Progenitor cell of endocrine pancreas (in vitro differentiated cells): Measurements from ENCODE around the gene MAP7D1. TPM values are rescaled to one million over a fixed set of nuclear protein-coding genes. Genes with fewer than 3 reads are reported as not detected.
"Not testable (repeated sequence)": the region's sequence is repeated elsewhere in the genome, so short reads cannot be mapped to it uniquely, and the experiment has no call there.

Source experiments
- DNase-seq: peaks from one replicate; pipeline ENCODE4 v3.0.0; 2021; ENCODE audit warnings: low spot score; ENCODE audit not compliant: unreplicated experiment
- H3K27ac Mint-ChIP-seq: 2 replicates; pipeline ENCODE4 v1.8.0; 2021; ENCODE audit warnings: mild to moderate bottlenecking, moderate library complexity, mixed read lengths
- H3K27me3 Mint-ChIP-seq: 2 replicates; pipeline ENCODE4 v1.8.0; 2021; ENCODE audit warnings: mixed read lengths
- H3K36me3 Mint-ChIP-seq: 2 replicates; pipeline ENCODE4 v1.8.0; 2022; ENCODE audit warnings: mixed read lengths; ENCODE audit not compliant: insufficient read depth
- H3K4me1 Mint-ChIP-seq: 2 replicates; pipeline ENCODE4 v1.8.0; 2021; ENCODE audit warnings: low read depth, mixed read lengths
- H3K4me3 Mint-ChIP-seq: 2 replicates; pipeline ENCODE4 v1.8.0; 2021; ENCODE audit warnings: low read depth, mild to moderate bottlenecking, moderate library complexity, mixed read lengths
- H3K9me3 Mint-ChIP-seq: 2 replicates; pipeline ENCODE4 v1.8.0; 2021; ENCODE audit warnings: low read depth, mixed read lengths
- total RNA-seq: library from RNA; stranded (reverse); gene quantifications from 2 replicates; pipeline ENCODE4 v1.2.1, GENCODE V29; 2021
- TF ChIP-seq, protein P1 (sequence below): fragments of 200-600 bp; sonication (generic); IDR thresholded peaks from one replicate; pipeline ENCODE4 v1.5.0; 2021; ENCODE audit warnings: antibody characterized with exemption, mild to moderate bottlenecking; ENCODE audit not compliant: unreplicated experiment

MAP7D1 gene
- total RNA-seq, 1 donor from 2014 or later, result 109 TPM

DNA sequence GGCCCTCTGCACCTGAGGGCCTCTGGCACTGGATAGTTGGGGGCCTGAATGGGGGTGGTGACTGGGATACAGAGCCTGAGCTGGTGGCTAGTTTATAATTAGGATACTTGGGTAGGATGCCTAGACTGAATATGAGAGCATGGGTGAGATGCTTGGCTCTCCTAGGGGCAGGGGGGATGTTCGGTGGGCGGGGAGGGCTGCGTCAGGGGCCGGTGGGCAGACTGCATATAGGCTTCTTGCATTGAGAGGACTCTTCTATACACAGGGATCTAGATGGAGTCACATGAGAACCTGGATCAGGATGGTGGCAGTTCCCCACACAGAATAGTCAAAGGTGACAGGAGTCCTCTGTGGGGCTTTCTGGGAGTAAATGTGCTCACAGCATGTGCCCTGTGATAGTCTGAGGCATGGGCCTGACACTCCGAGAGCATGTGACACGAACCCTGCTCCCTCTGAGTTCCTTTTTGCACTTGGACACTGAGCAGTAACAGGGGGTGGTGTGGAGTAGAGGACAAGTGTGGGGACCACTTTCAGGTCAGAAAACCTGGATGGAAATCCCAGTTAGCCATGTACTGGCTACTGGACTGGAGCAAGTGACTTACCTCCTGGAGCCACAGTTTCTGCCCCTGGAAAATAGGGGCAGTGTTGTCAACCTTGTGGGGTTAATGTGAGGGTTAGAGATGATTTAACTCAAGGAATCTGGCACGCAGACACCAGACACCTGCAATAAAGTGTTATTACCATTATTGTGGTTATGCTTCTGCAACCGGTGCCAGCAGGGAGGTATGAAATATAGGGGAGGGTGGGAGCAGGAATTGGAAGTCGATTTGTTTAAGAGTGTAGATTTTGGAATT, 2.2 kb downstream of the MAP7D1 start:
- H3K27ac Mint-ChIP-seq, result peak overlapping the region; percentile 61
- no peaks in the 10 kb centered on the region for H3K9me3 Mint-ChIP-seq
- H3K36me3 Mint-ChIP-seq, result no peaks in the 10 kb centered on the region
- peak overlapping the region; percentile 87 for H3K4me3 Mint-ChIP-seq
- DNase-seq, result no peak
- TF ChIP-seq, protein P1, sequence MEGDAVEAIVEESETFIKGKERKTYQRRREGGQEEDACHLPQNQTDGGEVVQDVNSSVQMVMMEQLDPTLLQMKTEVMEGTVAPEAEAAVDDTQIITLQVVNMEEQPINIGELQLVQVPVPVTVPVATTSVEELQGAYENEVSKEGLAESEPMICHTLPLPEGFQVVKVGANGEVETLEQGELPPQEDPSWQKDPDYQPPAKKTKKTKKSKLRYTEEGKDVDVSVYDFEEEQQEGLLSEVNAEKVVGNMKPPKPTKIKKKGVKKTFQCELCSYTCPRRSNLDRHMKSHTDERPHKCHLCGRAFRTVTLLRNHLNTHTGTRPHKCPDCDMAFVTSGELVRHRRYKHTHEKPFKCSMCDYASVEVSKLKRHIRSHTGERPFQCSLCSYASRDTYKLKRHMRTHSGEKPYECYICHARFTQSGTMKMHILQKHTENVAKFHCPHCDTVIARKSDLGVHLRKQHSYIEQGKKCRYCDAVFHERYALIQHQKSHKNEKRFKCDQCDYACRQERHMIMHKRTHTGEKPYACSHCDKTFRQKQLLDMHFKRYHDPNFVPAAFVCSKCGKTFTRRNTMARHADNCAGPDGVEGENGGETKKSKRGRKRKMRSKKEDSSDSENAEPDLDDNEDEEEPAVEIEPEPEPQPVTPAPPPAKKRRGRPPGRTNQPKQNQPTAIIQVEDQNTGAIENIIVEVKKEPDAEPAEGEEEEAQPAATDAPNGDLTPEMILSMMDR, result no peak
- H3K27me3 Mint-ChIP-seq, result no peaks in the 10 kb centered on the region
- H3K4me1 Mint-ChIP-seq, result peaks cover 47% of the 10 kb centered on the region

DNA sequence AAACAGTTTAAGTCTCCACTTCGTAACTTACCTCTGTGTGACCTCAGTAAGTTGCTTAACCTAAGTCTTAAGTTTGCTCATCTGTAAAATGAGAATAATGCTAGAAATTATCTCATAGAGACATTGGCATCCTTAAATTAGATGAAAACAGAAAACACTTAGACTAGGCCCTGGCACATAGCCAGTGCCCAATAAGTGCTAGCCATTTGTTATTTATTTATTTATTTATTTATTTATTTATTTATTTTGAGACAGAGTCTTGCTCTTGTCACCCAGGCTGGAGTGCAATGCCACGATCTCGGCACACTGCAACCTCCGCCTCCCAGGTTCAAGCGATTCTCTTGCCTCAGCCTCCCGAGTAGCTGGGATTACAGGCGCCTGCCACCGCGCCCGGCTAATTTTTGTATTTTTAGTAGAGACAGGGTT, 2.9 kb downstream of the MAP7D1 start:
- Mint-ChIP-seq H3K4me1 (peaks cover 47% of the 10 kb centered on the region), H3K27ac (peak overlapping the region; percentile 62)
- not testable (repeated sequence) for H3K9me3 Mint-ChIP-seq, H3K36me3 Mint-ChIP-seq, H3K4me3 Mint-ChIP-seq, DNase-seq, H3K27me3 Mint-ChIP-seq

DNA sequence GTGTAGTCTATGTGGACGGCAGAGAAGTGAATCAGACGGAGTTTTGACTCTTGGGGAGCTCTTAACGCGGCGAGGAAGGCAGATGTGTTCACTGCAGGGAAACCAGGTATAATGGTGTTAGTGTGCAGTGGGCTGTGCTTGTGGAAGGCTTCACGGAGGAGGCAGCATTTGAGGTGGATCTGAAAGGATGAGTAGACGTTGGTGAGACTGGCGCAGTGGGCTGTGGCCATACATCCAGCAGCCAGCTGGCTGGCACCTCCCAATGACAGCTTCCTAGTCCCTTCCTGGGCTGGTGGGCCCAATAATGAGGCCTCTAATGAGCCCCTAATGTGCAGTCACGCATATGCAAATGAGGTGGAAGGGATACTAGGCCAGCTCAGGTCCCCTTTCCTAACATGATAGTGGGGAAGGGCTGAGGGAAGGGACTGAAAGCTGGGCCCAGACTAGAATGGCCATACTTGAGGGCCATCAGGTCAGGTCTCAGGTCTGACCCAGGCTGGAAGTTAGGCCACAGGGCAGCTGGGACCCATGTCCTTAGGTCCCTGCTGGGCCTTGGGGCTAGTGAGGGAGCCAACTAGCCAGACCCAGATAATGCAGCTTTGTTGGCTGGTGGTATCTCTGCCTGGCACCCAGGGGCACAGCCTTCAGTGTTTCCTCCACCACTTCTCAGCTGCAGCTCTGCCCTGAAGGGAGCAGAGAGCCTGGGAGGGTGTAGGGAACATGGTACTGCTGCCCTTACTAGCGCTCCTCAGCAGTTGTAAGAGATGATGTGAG, 3.8 kb downstream of the MAP7D1 start:
- Mint-ChIP-seq H3K4me1 (peaks cover 41% of the 10 kb centered on the region), H3K36me3 (peaks cover 6% of the 10 kb centered on the region), H3K27ac (no peak overlapping the region), H3K27me3 (no peaks in the 10 kb centered on the region), H3K9me3 (no peaks in the 10 kb centered on the region), H3K4me3 (no peak overlapping the region)
- TF ChIP-seq, protein P1, result no peak
- DNase-seq, result no peak

DNA sequence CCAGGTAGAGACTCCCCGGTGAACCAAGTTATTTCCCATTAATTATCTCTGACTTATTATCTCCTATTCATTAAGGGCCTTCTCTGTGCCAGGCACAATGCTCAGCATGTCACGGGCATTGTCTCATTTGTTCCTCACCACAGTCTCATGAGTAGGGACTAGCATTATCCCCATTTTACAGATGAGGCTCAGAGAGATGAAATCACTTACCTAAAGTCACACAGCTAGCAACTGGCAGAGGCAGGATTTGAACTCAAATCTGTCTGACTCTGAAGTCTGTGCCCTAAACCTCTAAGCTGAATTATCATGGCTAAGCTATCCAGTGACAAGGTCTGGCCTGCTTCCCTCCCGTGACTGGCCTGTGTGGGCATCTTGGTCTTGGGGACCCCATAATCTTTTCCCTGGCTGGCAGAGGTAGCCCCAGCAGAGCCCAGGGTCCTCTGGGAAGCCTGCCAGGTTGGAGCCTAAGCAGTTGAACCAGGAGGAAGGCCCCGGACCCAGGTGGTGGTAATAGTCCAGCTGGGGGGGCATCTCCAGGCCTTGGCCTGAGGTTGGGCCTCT, 4.5 kb downstream of the MAP7D1 start:
- H3K9me3 Mint-ChIP-seq, result no peaks in the 10 kb centered on the region
- peaks cover 35% of the 10 kb centered on the region for H3K4me1 Mint-ChIP-seq
- DNase-seq, result no peak
- H3K36me3 Mint-ChIP-seq, result peaks cover 6% of the 10 kb centered on the region
- H3K4me3 Mint-ChIP-seq, result no peak overlapping the region
- TF ChIP-seq, protein P1, result no peak
- no peaks in the 10 kb centered on the region for H3K27me3 Mint-ChIP-seq
- H3K27ac Mint-ChIP-seq, result peak overlapping the region; percentile 20

DNA sequence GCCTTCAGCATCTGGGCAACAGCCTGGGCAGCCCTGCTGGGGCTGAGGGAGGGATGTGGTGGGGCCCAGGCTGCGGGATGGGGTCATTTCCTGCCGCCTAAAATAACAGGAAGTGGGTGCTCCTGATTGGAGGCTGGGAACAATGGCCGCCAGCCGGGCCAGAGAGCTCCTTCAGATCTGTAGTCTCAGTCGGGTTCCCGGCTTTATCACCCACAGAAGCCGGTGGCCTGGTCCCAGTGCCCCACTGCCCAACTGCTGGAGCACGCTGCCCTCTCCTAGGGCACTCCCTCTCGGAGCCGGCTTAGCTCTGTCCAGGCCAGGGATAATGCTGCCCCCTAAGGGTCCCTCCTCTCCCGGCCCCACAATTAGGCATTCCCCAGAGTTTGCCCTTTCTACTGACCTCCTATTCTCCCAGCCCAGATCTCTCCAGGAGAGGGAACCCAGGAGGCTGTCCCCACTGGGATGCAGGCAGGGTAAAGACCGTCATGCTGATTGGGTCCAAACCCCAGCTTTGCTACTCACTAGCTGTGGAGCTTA, 5.1 kb downstream of the MAP7D1 start:
- peak overlapping the region; percentile 58 for H3K4me3 Mint-ChIP-seq
- H3K27ac Mint-ChIP-seq, result peak overlapping the region; percentile 38
- H3K36me3 Mint-ChIP-seq, result peaks cover 6% of the 10 kb centered on the region
- H3K4me1 Mint-ChIP-seq, result peaks cover 35% of the 10 kb centered on the region
- no peaks in the 10 kb centered on the region for H3K9me3 Mint-ChIP-seq
- TF ChIP-seq, protein P1, result peak; percentile 42
- no peak for DNase-seq
- no peaks in the 10 kb centered on the region for H3K27me3 Mint-ChIP-seq
